Measurements from ENCODE around the gene MYH14. TPM values are rescaled to one million over a fixed set of nuclear protein-coding genes. Genes with fewer than 3 reads are reported as not detected.

The MYH14 gene
- total RNA-seq, 4 donors from 2014 or later, result 139 to 475 (median 333) TPM

GRCh38 chr19:50192463-50193211 lies 10.8 kb upstream of the MYH14 start:
- H3K4me1 ChIP-seq, result peaks cover 0 to 15% (median 0%) of the 10 kb centered on the region in 4 donors

GRCh38 chr19:50195224-50195623 lies 8.2 kb upstream of the MYH14 start:
- H3K9me3 ChIP-seq, result no peaks in the 10 kb centered on the region
- H3K4me1 ChIP-seq, result peaks cover 0 to 20% (median 0%) of the 10 kb centered on the region in 4 donors
- no peak overlapping the region for H3K27ac ChIP-seq
- no peak for DNase-seq
- H3K4me3 ChIP-seq, result no peak overlapping the region
- H3K27me3 ChIP-seq, result no peaks in the 10 kb centered on the region
- peaks cover 0 to 26% (median 0%) of the 10 kb centered on the region in 3 donors for H3K36me3 ChIP-seq
- no peak for TF ChIP-seq POLR2A (IDR thresholded peaks at IDR 0.05)
- no peak for TF ChIP-seq CTCF (IDR thresholded peaks at IDR 0.05)

More at GRCh38 chr19:50192463-50193211, 10.8 kb upstream of the MYH14 start:
- Histone ChIP-seq H3K9me3 (no peaks in the 10 kb centered on the region), H3K36me3 (peaks cover 0 to 26% (median 0%) of the 10 kb centered on the region in 3 donors), H3K4me3 (no peak overlapping the region), H3K27me3 (no peaks in the 10 kb centered on the region), H3K27ac (no peak overlapping the region)
- TF ChIP-seq CTCF (IDR thresholded peaks at IDR 0.05), result no peak
- no peak for DNase-seq

GRCh38 chr19:50196322-50196932 lies 7.0 kb upstream of the MYH14 start:
- Histone ChIP-seq H3K4me3 (no peak overlapping the region), H3K4me1 (peaks cover 0 to 18% (median 0%) of the 10 kb centered on the region in 4 donors), H3K27me3 (no peaks in the 10 kb centered on the region), H3K9me3 (no peaks in the 10 kb centered on the region), H3K27ac (no peak overlapping the region), H3K36me3 (peaks cover 0 to 26% (median 0%) of the 10 kb centered on the region in 3 donors)
- TF ChIP-seq POLR2A (IDR thresholded peaks at IDR 0.05) (no peak), CTCF (IDR thresholded peaks at IDR 0.05) (no peak)
- no peak for DNase-seq

- Histone ChIP-seq H3K27me3 (no peaks in the 10 kb centered on the region), H3K4me3 (no peak overlapping the region), H3K9me3 (no peaks in the 10 kb centered on the region), H3K27ac (no peak overlapping the region), H3K36me3 (peaks cover 0 to 26% (median 0%) of the 10 kb centered on the region in 3 donors), H3K4me1 (peaks cover 0 to 9% (median 0%) of the 10 kb centered on the region in 4 donors)
- DNase-seq, result no peak
- TF ChIP-seq CTCF (IDR thresholded peaks at IDR 0.05), result no peak
- TF ChIP-seq POLR2A (IDR thresholded peaks at IDR 0.05), result no peak
Measured at GRCh38 chr19:50197348-50197747, 6.1 kb upstream of the MYH14 start.

- Histone ChIP-seq H3K9me3 (no peaks in the 10 kb centered on the region), H3K4me3 (no peak overlapping the region), H3K4me1 (peaks cover 0 to 9% (median 0%) of the 10 kb centered on the region in 4 donors), H3K27me3 (no peaks in the 10 kb centered on the region), H3K36me3 (peaks cover 0 to 19% (median 0%) of the 10 kb centered on the region in 3 donors), H3K27ac (peak overlapping the region in 1 of 4 donors; percentile 41)
- TF ChIP-seq POLR2A (IDR thresholded peaks at IDR 0.05) (no peak), CTCF (IDR thresholded peaks at IDR 0.05) (no peak)
- peak in 1 of 3 donors; percentile 29 for DNase-seq
Measured at GRCh38 chr19:50198431-50199258, 4.8 kb upstream of the MYH14 start.
